K562 (cell line): ENCODE measurements around the gene PRRC2C. TPM values are rescaled to one million over a fixed set of nuclear protein-coding genes. Genes with fewer than 3 reads are reported as not detected.

Experiments used
- DIDO1 ChIP-seq: fragments of 450-650 bp; IDR thresholded peaks from 2 replicates; pipeline ENCODE4 v1.6.1; 2016; ENCODE audit warnings: low read depth, missing biosample characterization, missing genetic modification characterization
- ELF1 ChIP-seq: fragments of 200-800 bp; sonication (Bioruptor generic); IDR thresholded peaks from 2 replicates; pipeline ENCODE4 v1.6.1; 2016; ENCODE audit warnings: missing genetic modification characterization, missing compliant biosample characterization
- GTF2A2 ChIP-seq: IDR thresholded peaks from 2 replicates; pipeline ENCODE4 v1.6.1; 2016; ENCODE audit warnings: mild to moderate bottlenecking, missing genetic modification characterization, missing compliant biosample characterization
- KHSRP ChIP-seq: fragments of 450-650 bp; IDR thresholded peaks from 2 replicates; pipeline ENCODE4 v1.6.1; 2017
- SAFB ChIP-seq: fragments of 200-400 bp; formaldehyde crosslinking; IDR thresholded peaks from 2 replicates; pipeline ENCODE4 v1.6.1; 2017; ENCODE audit warnings: low read depth, low read length, borderline replicate concordance
- SRSF3 ChIP-seq: fragments of 200-400 bp; formaldehyde crosslinking; IDR thresholded peaks from 2 replicates; pipeline ENCODE4 v1.6.1; 2016; ENCODE audit warnings: mild to moderate bottlenecking, low read length, moderate library complexity; ENCODE audit not compliant: insufficient read depth
- ZNF174 ChIP-seq: fragments of 250-450 bp; sonication (Bioruptor Pico); IDR thresholded peaks from 2 replicates; pipeline ENCODE4 v1.4.0; 2020; ENCODE audit warnings: mild to moderate bottlenecking
- ZNF224 ChIP-seq: sonication (generic); formaldehyde crosslinking; IDR thresholded peaks from 2 replicates; pipeline ENCODE4 v1.8.0; 2022; ENCODE audit warnings: mild to moderate bottlenecking, missing genetic modification reagents
- ZNF41 ChIP-seq: fragments of 250-450 bp; sonication (Bioruptor Pico); conservative IDR thresholded peaks from 2 replicates; pipeline ENCODE4 v1.4.0; 2020; ENCODE audit warnings: mild to moderate bottlenecking
- polyA plus RNA-seq, 8 experiments: library from polyadenylated mRNA; depleted of rRNA in 4 of 8; stranded (reverse) in 5 of 8; unstranded in 3 of 8; fragments of >200 nt; fragmentation: Nextera tagmentation in 2 of 8; fragmentation: Illumina TruSeq in 1 of 8; extraction: Ambion mirVana in 2 of 8; extraction: Trizol in 1 of 8; gene quantifications; 2 replicates each; pipeline versions ENCODE4 v1.2.1 to v1.2.3, GENCODE V29; 2011 to 2014; ENCODE audit warnings: inconsistent platforms in 1 of 8, missing spikeins in 1 of 8
- total RNA-seq, 7 experiments: library from RNA; depleted of rRNA in 6 of 7; stranded (reverse); fragments of >200 nt in 6 of 7; fragmentation: Illumina TruSeq in 2 of 7; extraction: Trizol in 2 of 7; gene quantifications; 2 replicates each; pipeline versions ENCODE4 v1.2.1 to v1.2.3, GENCODE V29; 2011 to 2021; ENCODE audit warnings: low replicate concordance in 1 of 7
- TF ChIP-seq, protein P1 (sequence below): fragments of 450-650 bp; IDR thresholded peaks from 2 replicates; pipeline ENCODE4 v1.6.1; 2016; ENCODE audit warnings: mild to moderate bottlenecking, moderate library complexity
- TF ChIP-seq, protein P2 (sequence below): fragments of 200-800 bp; sonication (Bioruptor generic); IDR thresholded peaks from 2 replicates; pipeline ENCODE4 v1.6.1; 2016; ENCODE audit warnings: missing genetic modification characterization, missing compliant biosample characterization

The PRRC2C gene
- total and polyA plus RNA-seq, 9 of the 15 experiments (the other 6 are each of a cell fraction or from before 2014, with no cell fraction given): 61.9 to 237 (median 105) TPM

- TF ChIP-seq, protein P1, sequence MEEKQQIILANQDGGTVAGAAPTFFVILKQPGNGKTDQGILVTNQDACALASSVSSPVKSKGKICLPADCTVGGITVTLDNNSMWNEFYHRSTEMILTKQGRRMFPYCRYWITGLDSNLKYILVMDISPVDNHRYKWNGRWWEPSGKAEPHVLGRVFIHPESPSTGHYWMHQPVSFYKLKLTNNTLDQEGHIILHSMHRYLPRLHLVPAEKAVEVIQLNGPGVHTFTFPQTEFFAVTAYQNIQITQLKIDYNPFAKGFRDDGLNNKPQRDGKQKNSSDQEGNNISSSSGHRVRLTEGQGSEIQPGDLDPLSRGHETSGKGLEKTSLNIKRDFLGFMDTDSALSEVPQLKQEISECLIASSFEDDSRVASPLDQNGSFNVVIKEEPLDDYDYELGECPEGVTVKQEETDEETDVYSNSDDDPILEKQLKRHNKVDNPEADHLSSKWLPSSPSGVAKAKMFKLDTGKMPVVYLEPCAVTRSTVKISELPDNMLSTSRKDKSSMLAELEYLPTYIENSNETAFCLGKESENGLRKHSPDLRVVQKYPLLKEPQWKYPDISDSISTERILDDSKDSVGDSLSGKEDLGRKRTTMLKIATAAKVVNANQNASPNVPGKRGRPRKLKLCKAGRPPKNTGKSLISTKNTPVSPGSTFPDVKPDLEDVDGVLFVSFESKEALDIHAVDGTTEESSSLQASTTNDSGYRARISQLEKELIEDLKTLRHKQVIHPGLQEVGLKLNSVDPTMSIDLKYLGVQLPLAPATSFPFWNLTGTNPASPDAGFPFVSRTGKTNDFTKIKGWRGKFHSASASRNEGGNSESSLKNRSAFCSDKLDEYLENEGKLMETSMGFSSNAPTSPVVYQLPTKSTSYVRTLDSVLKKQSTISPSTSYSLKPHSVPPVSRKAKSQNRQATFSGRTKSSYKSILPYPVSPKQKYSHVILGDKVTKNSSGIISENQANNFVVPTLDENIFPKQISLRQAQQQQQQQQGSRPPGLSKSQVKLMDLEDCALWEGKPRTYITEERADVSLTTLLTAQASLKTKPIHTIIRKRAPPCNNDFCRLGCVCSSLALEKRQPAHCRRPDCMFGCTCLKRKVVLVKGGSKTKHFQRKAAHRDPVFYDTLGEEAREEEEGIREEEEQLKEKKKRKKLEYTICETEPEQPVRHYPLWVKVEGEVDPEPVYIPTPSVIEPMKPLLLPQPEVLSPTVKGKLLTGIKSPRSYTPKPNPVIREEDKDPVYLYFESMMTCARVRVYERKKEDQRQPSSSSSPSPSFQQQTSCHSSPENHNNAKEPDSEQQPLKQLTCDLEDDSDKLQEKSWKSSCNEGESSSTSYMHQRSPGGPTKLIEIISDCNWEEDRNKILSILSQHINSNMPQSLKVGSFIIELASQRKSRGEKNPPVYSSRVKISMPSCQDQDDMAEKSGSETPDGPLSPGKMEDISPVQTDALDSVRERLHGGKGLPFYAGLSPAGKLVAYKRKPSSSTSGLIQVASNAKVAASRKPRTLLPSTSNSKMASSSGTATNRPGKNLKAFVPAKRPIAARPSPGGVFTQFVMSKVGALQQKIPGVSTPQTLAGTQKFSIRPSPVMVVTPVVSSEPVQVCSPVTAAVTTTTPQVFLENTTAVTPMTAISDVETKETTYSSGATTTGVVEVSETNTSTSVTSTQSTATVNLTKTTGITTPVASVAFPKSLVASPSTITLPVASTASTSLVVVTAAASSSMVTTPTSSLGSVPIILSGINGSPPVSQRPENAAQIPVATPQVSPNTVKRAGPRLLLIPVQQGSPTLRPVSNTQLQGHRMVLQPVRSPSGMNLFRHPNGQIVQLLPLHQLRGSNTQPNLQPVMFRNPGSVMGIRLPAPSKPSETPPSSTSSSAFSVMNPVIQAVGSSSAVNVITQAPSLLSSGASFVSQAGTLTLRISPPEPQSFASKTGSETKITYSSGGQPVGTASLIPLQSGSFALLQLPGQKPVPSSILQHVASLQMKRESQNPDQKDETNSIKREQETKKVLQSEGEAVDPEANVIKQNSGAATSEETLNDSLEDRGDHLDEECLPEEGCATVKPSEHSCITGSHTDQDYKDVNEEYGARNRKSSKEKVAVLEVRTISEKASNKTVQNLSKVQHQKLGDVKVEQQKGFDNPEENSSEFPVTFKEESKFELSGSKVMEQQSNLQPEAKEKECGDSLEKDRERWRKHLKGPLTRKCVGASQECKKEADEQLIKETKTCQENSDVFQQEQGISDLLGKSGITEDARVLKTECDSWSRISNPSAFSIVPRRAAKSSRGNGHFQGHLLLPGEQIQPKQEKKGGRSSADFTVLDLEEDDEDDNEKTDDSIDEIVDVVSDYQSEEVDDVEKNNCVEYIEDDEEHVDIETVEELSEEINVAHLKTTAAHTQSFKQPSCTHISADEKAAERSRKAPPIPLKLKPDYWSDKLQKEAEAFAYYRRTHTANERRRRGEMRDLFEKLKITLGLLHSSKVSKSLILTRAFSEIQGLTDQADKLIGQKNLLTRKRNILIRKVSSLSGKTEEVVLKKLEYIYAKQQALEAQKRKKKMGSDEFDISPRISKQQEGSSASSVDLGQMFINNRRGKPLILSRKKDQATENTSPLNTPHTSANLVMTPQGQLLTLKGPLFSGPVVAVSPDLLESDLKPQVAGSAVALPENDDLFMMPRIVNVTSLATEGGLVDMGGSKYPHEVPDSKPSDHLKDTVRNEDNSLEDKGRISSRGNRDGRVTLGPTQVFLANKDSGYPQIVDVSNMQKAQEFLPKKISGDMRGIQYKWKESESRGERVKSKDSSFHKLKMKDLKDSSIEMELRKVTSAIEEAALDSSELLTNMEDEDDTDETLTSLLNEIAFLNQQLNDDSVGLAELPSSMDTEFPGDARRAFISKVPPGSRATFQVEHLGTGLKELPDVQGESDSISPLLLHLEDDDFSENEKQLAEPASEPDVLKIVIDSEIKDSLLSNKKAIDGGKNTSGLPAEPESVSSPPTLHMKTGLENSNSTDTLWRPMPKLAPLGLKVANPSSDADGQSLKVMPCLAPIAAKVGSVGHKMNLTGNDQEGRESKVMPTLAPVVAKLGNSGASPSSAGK: 0 out of 2 replicates have a peak, but pooled peaks have one; percentile 35
- TF ChIP-seq SRSF3 (0 out of 2 replicates have a peak, but pooled peaks have one; percentile 87), GTF2A2 (tag) (no peak), SAFB (no peak), ZNF224 (peak; percentile 77; the same call in 1 of the 2 replicates), KHSRP (no peak; the same call in 1 of the 2 replicates), ELF1 (no peak), ZNF41 (CRISPR knock-in tag) (no peak), DIDO1 (tag) (peak; percentile 83), ZNF174 (no peak)
- TF ChIP-seq, protein P2, sequence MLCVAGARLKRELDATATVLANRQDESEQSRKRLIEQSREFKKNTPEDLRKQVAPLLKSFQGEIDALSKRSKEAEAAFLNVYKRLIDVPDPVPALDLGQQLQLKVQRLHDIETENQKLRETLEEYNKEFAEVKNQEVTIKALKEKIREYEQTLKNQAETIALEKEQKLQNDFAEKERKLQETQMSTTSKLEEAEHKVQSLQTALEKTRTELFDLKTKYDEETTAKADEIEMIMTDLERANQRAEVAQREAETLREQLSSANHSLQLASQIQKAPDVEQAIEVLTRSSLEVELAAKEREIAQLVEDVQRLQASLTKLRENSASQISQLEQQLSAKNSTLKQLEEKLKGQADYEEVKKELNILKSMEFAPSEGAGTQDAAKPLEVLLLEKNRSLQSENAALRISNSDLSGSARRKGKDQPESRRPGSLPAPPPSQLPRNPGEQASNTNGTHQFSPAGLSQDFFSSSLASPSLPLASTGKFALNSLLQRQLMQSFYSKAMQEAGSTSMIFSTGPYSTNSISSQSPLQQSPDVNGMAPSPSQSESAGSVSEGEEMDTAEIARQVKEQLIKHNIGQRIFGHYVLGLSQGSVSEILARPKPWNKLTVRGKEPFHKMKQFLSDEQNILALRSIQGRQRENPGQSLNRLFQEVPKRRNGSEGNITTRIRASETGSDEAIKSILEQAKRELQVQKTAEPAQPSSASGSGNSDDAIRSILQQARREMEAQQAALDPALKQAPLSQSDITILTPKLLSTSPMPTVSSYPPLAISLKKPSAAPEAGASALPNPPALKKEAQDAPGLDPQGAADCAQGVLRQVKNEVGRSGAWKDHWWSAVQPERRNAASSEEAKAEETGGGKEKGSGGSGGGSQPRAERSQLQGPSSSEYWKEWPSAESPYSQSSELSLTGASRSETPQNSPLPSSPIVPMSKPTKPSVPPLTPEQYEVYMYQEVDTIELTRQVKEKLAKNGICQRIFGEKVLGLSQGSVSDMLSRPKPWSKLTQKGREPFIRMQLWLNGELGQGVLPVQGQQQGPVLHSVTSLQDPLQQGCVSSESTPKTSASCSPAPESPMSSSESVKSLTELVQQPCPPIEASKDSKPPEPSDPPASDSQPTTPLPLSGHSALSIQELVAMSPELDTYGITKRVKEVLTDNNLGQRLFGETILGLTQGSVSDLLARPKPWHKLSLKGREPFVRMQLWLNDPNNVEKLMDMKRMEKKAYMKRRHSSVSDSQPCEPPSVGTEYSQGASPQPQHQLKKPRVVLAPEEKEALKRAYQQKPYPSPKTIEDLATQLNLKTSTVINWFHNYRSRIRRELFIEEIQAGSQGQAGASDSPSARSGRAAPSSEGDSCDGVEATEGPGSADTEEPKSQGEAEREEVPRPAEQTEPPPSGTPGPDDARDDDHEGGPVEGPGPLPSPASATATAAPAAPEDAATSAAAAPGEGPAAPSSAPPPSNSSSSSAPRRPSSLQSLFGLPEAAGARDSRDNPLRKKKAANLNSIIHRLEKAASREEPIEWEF: no peak
Observed at GRCh38 chr1:171485375-171486047, at the start of gene PRRC2C (continued).
